GM19372 (cell line): ENCODE measurements around the gene MRPL43.

Experiments used
- ATAC-seq: cut with Tn5 transposase; IDR thresholded peaks from one replicate; pipeline ENCODE4 v1.9.1; 2021; ENCODE audit warnings: mild to moderate bottlenecking, low read depth, moderate library complexity; ENCODE audit not compliant: unreplicated experiment

Gene MRPL43

DNA sequence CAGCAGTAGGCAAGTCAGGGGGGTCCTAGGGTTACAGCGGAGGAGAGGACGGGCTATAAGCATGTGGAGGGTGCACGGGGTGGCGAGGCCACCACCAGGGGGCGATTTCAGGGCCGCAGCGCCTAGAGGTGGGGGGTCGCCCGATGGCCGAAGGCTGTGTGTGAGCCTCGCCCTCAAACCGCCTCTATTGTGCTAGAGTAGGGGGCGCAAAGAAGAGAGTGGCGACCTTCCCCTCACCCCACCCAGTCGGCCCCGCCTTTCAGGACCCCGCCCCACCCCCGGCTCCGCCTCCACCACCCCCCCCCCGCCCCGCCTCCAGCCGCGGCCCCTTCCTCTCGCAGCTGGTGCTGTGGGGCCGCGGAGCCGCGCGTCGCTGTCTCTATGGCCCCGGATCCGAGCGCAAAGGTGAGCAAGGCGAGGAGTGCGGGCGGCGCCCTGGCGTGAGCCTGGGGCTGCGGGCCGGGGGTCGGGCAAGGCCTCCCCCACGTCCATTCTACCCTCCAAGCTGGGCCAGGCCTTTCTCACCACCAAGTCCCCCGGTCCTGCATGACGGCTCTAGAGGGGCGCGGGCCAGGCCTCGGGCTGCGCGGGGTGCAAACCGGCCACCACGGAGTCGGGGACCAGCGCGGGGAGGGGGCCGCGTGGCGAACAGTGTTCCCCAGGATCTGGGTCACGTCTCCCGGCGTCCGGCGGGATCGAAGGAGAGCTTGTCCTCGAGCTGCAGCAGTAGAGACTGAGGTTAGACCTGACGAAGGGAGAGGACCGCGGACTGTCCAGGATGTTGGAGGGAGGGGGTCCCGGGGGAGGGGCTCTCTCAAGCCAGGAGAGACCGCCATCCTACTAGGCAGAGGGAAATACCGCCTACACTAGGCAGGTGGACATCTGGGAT lies 17.9 kb downstream of the MRPL43 start, which contains the start of gene SEMA4G:
SEMA4G (plus strand) TSS at position 318 of the 889 bp plus-strand sequence. CDS start 3,409 bp downstream, outside the sequence.
- ATAC-seq: peak; percentile 51

DNA sequence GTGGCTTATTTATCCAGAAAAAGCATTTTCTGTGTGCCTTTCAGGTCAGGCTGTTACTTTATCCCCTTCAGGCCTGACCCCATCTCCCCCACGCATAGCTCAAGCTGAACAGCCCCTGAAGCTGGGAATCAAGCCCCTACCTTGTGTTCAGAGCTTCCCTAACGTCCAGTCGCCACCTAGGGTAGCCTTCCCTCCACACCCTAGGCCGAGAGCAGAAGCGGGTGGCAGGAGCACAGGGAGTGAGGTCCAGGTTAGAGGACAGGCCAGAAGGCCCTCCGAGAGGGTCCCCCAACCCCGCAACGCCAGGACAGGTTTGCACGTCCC lies 18.5 kb downstream of the MRPL43 start:
- ATAC-seq: no peak

- no peak for ATAC-seq
Observed at GRCh38 chr10:100968062-100968736, 19.1 kb downstream of the MRPL43 start.

GRCh38 chr10:100967332-100967731 lies 20.0 kb downstream of the MRPL43 start:
- no peak for ATAC-seq

GRCh38 chr10:100966887-100967286 lies 20.4 kb downstream of the MRPL43 start:
- ATAC-seq: no peak

- ATAC-seq: no peak
Observed at GRCh38 chr10:100965820-100966219, 21.5 kb downstream of the MRPL43 start.

DNA sequence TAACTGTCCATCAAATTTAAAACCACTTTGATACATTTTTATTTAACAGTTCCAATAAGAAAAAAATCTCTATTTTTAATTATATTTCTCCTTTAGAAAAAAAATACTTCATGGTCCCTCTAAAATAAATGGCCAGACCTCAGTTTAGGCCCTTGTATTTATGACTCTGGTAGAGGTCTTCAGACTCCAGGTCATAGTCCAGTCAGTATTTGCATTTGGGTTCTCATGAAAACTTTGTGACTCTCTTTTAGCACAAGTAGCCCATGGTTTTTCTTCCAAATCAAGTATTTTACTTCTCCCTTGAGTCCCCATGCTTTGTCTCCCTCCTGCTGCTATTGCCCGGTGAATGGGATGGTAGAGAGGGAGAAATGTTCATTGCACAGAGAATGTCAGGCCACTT lies 23.5 kb downstream of the MRPL43 start:
- no peak for ATAC-seq

GRCh38 chr10:100962351-100963080 lies 24.8 kb downstream of the MRPL43 start:
- ATAC-seq: no peak

GRCh38 chr10:100960251-100960650 lies 27.0 kb downstream of the MRPL43 start:
- no peak for ATAC-seq

- no peak for ATAC-seq
Observed at GRCh38 chr10:100948916-100949315, 38.4 kb downstream of the MRPL43 start.

DNA sequence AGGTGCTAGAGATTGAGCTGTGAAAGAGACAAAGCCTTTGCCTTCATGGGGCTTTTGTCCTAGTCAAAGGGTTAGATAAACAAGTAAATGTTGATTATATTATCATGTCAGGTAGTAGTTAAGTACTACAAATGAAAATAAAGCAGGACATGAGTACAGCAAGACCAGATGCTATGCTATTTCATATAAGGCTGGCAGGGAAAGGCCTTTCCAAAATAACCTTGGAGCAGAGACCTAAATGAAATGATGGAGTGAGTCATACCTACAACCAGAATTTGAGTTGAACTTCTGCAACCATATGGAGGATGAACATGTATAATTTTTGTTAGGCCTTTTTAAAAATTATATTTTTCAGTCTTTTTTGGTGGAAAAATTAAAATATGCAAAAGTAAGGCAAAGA lies 41.5 kb downstream of the MRPL43 start:
- no peak for ATAC-seq

GRCh38 chr10:100943508-100943907 lies 43.8 kb downstream of the MRPL43 start:
- ATAC-seq: no peak

- no peak for ATAC-seq
Observed at GRCh38 chr10:100942229-100942628, 45.1 kb downstream of the MRPL43 start.

DNA sequence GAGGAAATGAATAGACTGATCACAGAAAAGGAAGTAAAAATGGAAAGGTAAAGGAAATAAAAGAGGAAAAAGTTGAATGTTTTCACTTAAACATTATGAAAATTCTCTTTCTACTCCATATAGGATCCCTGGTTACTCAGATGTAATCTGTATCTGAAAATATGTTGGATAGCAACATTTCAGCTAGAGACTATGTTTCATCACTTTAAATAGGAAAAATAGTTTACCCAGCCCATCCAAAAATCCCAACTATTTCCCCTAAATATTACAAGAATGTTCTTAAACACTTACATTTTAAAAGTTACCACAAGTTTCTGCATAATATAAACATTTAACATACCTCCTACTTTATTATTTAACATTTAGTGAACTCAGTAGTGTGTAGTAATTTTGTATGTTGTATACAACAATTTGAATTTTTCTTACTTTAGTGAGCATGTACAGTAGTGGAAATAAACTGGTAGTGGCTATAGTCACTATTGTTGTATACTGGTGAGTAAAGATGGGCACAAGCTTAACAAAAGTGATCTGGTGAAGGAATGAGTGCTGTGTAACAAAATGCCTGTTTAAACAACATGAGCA lies 47.4 kb downstream of the MRPL43 start:
- ATAC-seq: no peak
